GM06990 (cell line): ENCODE measurements around the gene PIK3AP1.
A peak's percentile ranks its signal among the peaks of the same experiment; 100 is the strongest.

Experiments
- DNase-seq: peaks from one replicate; pipeline ENCODE4 v3.0.0-alpha.2; 2011; ENCODE audit not compliant: insufficient read length; ENCODE audit errors: extremely low read depth
- H3K27me3 ChIP-seq: replicated peaks from 2 replicates; pipeline ENCODE4 v1.6.0; 2011; ENCODE audit warnings: low read length; ENCODE audit not compliant: control insufficient read depth, insufficient read depth
- H3K36me3 ChIP-seq: 2 replicates; pipeline ENCODE4 v1.5.1; 2011; ENCODE audit warnings: low read length; ENCODE audit not compliant: control insufficient read depth, insufficient read depth
- H3K4me3 ChIP-seq: replicated peaks from 2 replicates; pipeline ENCODE4 v1.5.1; 2011; ENCODE audit warnings: low read depth, mild to moderate bottlenecking, control low read depth, low read length
- CTCF ChIP-seq: IDR thresholded peaks from 2 replicates; pipeline ENCODE4 v1.5.1; 2011; ENCODE audit warnings: low read length, control low read depth, mild to moderate bottlenecking, inconsistent platforms; ENCODE audit not compliant: insufficient read depth, poor library complexity, severe bottlenecking

Gene PIK3AP1

GRCh38 chr10:96647466-96647865, 72.8 kb downstream of the PIK3AP1 start:
- no peak for TF ChIP-seq CTCF
- DNase-seq: no peak
- no peak overlapping the region for H3K4me3 ChIP-seq
- no peaks in the 10 kb centered on the region for H3K27me3 ChIP-seq
- peaks cover 22% of the 10 kb centered on the region for H3K36me3 ChIP-seq

- DNase-seq: no peak
- no peak for TF ChIP-seq CTCF
- no peak overlapping the region for H3K4me3 ChIP-seq
- H3K27me3 ChIP-seq: no peaks in the 10 kb centered on the region
- H3K36me3 ChIP-seq: peaks cover 22% of the 10 kb centered on the region
Measured at GRCh38 chr10:96646751-96647166, 73.6 kb downstream of the PIK3AP1 start.

- no peaks in the 10 kb centered on the region for H3K27me3 ChIP-seq
- no peak for TF ChIP-seq CTCF
- H3K36me3 ChIP-seq: peaks cover 22% of the 10 kb centered on the region
- no peak for DNase-seq
- no peak overlapping the region for H3K4me3 ChIP-seq
Measured at GRCh38 chr10:96646301-96646700, 74.0 kb downstream of the PIK3AP1 start.

GRCh38 chr10:96645191-96645721, 75.1 kb downstream of the PIK3AP1 start:
- H3K36me3 ChIP-seq: peaks cover 18% of the 10 kb centered on the region
- no peak overlapping the region for H3K4me3 ChIP-seq
- DNase-seq: no peak
- H3K27me3 ChIP-seq: no peaks in the 10 kb centered on the region
- no peak for TF ChIP-seq CTCF

- peaks cover 20% of the 10 kb centered on the region for H3K36me3 ChIP-seq
- H3K27me3 ChIP-seq: no peaks in the 10 kb centered on the region
- no peak for DNase-seq
- TF ChIP-seq CTCF: peak; percentile 17
- no peak overlapping the region for H3K4me3 ChIP-seq
Measured at GRCh38 chr10:96643920-96644319, 76.4 kb downstream of the PIK3AP1 start.

- TF ChIP-seq CTCF: peak; percentile 75
- H3K27me3 ChIP-seq: no peaks in the 10 kb centered on the region
- H3K4me3 ChIP-seq: no peak overlapping the region
- DNase-seq: no peak
- peaks cover 20% of the 10 kb centered on the region for H3K36me3 ChIP-seq
Measured at GRCh38 chr10:96642973-96643372, 77.3 kb downstream of the PIK3AP1 start.
